Cardiac atrium fibroblast (primary cell): ENCODE results near the gene SBDS. TPM values are rescaled to one million over a fixed set of nuclear protein-coding genes. Genes with fewer than 3 reads are reported as not detected.

Experiments
- total RNA-seq: library from RNA; depleted of rRNA; stranded (reverse); fragments of >200 nt; gene quantifications from 2 replicates; pipeline ENCODE4 v1.2.3, GENCODE V29; 2015

The SBDS gene
- total RNA-seq = 105 and 108 TPM in 2 replicates

GRCh38 chr7:66995050-66995776 is at the start of gene SBDS:
Gene SBDS, minus strand, starts transcription at chr7:66995586. Its CDS starts 169 bp downstream, at chr7:66995417.

GRCh38 chr7:66996444-66997191 is 1.2 kb upstream of the SBDS start, which contains the start of gene TYW1:
Gene TYW1, plus strand, starts transcription at chr7:66996833. Its CDS starts 146 bp downstream, at chr7:66996979.

Other genes starting within 250 kb of the SBDS start
- 82.7 and 98.8 TPM in 2 replicates for gene TMEM248, start 74.4 kb downstream of the SBDS start, total RNA-seq
- 17.8 and 25.8 TPM in 2 replicates for gene TYW1, start 1.2 kb upstream of the SBDS start, total RNA-seq